T-cell (primary cell): ENCODE data around the gene STXBP6. TPM values are rescaled to one million over a fixed set of nuclear protein-coding genes. Genes with fewer than 3 reads are reported as not detected.

Source experiments
- ATAC-seq, 4 experiments: fragments of 200-7000 bp in 3 of 4; fragments of 150-1000 bp in 1 of 4; cut with Tn5 transposase; replicated peaks in 1 of 4; 1 replicate in 3 of 4; 2 replicates in 1 of 4; pipeline ENCODE4 v1.10.0; 2021; ENCODE audit warnings: moderate library complexity in 3 of 4, mild to moderate bottlenecking in 2 of 4, moderate number of reproducible peaks in 1 of 4
- CTCF ChIA-PET, 2 donors: fragments of 300-600 bp; sonication (Branson Sonifier 250); formaldehyde crosslinking; loops; one replicate each; lab custom pipeline; 2022; ENCODE audit warnings: antibody characterized with exemption in 2 of 2; lab: Charles Lee
- POLR2A ChIA-PET, 2 donors: fragments of 300-600 bp; sonication (Branson Sonifier 250); formaldehyde crosslinking; loops; one replicate each; lab custom pipeline; 2022; ENCODE audit warnings: antibody characterized with exemption in 2 of 2; lab: Charles Lee
- DNase-seq, 35 experiments: peaks; one replicate each; pipeline versions ENCODE4 v3.0.0 to v3.0.0-alpha.2; 2013 to 2023
- H3K27ac ChIP-seq: one replicate; pipeline ENCODE4 v1.5.1; 2013; ENCODE audit warnings: low read length
- H3K27me3 ChIP-seq, 2 experiments: replicated peaks in 1 of 2; 1 replicate in 1 of 2; 2 replicates in 1 of 2; pipeline versions ENCODE4 v1.6.1 to v1.7.0; 2013; ENCODE audit warnings: low read length in 1 of 2, mixed read lengths in 1 of 2; ENCODE audit not compliant: control insufficient read depth in 2 of 2, insufficient read depth in 2 of 2; ENCODE audit errors: extremely low read depth in 1 of 2
- H3K36me3 ChIP-seq, 2 donors: 1 replicate in 1 of 2; 2 replicates in 1 of 2; pipeline versions ENCODE4 v1.6.1 to v1.7.0; 2013; ENCODE audit warnings: low read length in 1 of 2; ENCODE audit not compliant: control insufficient read depth in 2 of 2, insufficient read depth in 1 of 2; ENCODE audit errors: extremely low read depth in 1 of 2
- H3K4me1 ChIP-seq, 2 experiments: 1 replicate in 1 of 2; 2 replicates in 1 of 2; pipeline versions ENCODE4 v1.6.1 to v1.7.0; 2013; ENCODE audit warnings: low read length in 2 of 2, mixed read lengths in 1 of 2; ENCODE audit not compliant: insufficient read depth in 2 of 2, control insufficient read depth in 1 of 2; ENCODE audit errors: extremely low read depth in 1 of 2
- H3K4me3 ChIP-seq, 2 donors: 1 replicate in 1 of 2; 2 replicates in 1 of 2; pipeline versions ENCODE4 v1.5.1 to v1.7.0; 2013; ENCODE audit warnings: mild to moderate bottlenecking in 2 of 2, low read length in 1 of 2, moderate library complexity in 1 of 2; ENCODE audit not compliant: control insufficient read depth in 1 of 2; ENCODE audit errors: extremely low read depth in 1 of 2
- H3K9me3 ChIP-seq: 2 replicates; pipeline ENCODE4 v1.7.0; 2013
- H3K27ac Mint-ChIP-seq, 2 donors: one replicate each; pipeline ENCODE4 v1.8.0; 2020 to 2021; ENCODE audit warnings: mild to moderate bottlenecking in 2 of 2, mixed read lengths in 2 of 2
- H3K27me3 Mint-ChIP-seq, 2 donors: one replicate each; pipeline ENCODE4 v1.8.0; 2021 to 2022; ENCODE audit warnings: mixed read lengths in 2 of 2
- H3K36me3 Mint-ChIP-seq: one replicate; pipeline ENCODE4 v1.8.0; 2021; ENCODE audit warnings: mixed read lengths
- H3K4me1 Mint-ChIP-seq, 3 donors: one replicate each; pipeline ENCODE4 v1.8.0; 2020 to 2022; ENCODE audit warnings: mixed read lengths in 3 of 3, mild to moderate bottlenecking in 1 of 3
- H3K4me3 Mint-ChIP-seq, 3 donors: one replicate each; pipeline ENCODE4 v1.8.0; 2020 to 2022; ENCODE audit warnings: mild to moderate bottlenecking in 3 of 3, mixed read lengths in 3 of 3, moderate library complexity in 3 of 3
- H3K9me3 Mint-ChIP-seq, 3 donors: one replicate each; pipeline ENCODE4 v1.8.0; 2020 to 2022; ENCODE audit warnings: mixed read lengths in 3 of 3
- WGBS: methylation state at CpG from one replicate; pipeline ENCODE4 v1.1.5; 2013; ENCODE audit warnings: missing lambda C conversion rate; ENCODE audit not compliant: insufficient coverage; 5-methylcytosine and 5-hydroxymethylcytosine counted together
- total RNA-seq, 35 experiments: library from RNA in 6 of 35; stranded (reverse) in 6 of 35; fragments of 120-200 nt in 1 of 35; gene quantifications; one replicate each; pipeline versions ENCODE4 v1.2.1 to v1.2.4 and lab custom pipeline; 2013 to 2026

The STXBP6 gene
- total RNA-seq, 5 donors from 2014 or later (not counting 1 experiment from before 2014, with no cell fraction given), result 0.25 TPM; not detected in 4

DNA sequence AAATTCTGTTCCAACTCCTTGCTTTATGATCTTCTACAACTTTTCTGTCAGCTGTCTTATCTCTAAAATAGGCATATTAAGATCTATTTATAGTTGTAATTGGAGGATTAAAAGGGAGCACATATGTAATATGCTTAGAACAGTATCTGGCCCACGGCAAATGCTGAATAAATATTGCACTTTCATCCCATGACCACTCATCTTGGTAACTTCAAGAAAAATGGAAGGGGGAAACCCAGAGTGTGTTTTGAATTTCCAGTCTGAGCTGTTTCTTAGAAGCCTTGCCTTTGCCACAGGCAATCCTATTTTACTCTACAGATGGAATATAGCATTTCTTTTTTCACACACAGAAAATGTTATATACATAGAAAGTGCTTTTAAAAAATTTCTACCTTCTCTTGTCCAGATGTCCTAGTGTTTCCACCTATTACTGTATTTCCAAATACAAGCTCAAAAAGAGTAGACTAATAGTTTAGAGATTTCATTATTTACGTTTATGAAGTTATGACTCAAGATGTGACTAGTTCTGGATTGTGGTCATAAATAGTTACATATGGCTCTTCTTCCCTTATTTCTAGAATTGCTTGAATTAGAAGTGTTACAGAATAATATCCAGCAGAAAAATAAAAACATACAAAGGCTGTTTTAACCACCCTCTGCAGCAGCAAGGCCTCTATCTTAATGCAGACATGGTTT, 6.2 kb upstream of the STXBP6 start:
- H3K9me3 ChIP-seq, result no peaks in the 10 kb centered on the region

DNA sequence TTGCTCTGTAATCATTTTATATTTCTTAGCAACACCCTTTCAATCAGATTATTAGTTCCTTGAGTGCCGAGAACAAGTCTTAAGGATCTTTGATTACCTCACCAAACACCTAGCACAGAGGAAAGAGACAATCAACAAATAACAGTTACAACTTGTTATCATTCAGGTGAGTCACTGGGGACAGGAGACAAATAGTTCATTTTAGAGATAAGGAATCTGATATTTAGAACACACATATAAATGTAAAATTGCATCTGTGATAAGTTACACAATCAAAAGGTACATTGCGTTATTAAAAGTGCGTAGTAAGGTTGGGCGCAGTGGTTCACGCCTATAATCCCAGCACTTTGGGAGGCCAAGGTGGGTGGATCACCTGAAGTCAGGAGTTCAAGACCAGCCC, 5.1 kb upstream of the STXBP6 start:
- Mint-ChIP-seq H3K9me3 (no peaks in the 10 kb centered on the region), H3K36me3 (no peaks in the 10 kb centered on the region), H3K4me3 (no peak overlapping the region), H3K4me1 (peaks cover 5% of the 10 kb centered on the region in 3 donors), H3K27me3 (peaks cover 30 to 42% of the 10 kb centered on the region in 2 donors), H3K27ac (no peak overlapping the region)
- H3K36me3 ChIP-seq, result no peaks in the 10 kb centered on the region
- ChIA-PET POLR2A (no interaction called here), CTCF (interaction anchor here in 1 of 2 donors (0.6 kb wide), 1 partner anchor 176 kb away, joined by 3 read pairs; no protein-coding TSS in a partner anchor)
- no peak overlapping the region for H3K4me3 ChIP-seq
- no CpG with 5 or more reads among the region's 5 CpGs for WGBS
- DNase-seq (no peak), ATAC-seq (no peak)
- no peak overlapping the region for H3K27ac ChIP-seq
- H3K4me1 ChIP-seq, result peaks cover 0 to 4% of the 10 kb centered on the region in 2 experiments
- H3K9me3 ChIP-seq, result no peaks in the 10 kb centered on the region
- peaks cover 9 to 20% of the 10 kb centered on the region in 2 experiments for H3K27me3 ChIP-seq

More for the DNA sequence above, 6.2 kb upstream of the STXBP6 start:
- Histone ChIP-seq H3K36me3 (no peaks in the 10 kb centered on the region), H3K27ac (no peak overlapping the region), H3K4me1 (no peaks in the 10 kb centered on the region), H3K27me3 (peaks cover 9% of the 10 kb centered on the region in 2 experiments), H3K4me3 (no peak overlapping the region)
- POLR2A ChIA-PET, result no interaction called here
- peaks cover 22 to 37% of the 10 kb centered on the region in 2 donors for H3K27me3 Mint-ChIP-seq
- no peak for ATAC-seq
- no CpG with 5 or more reads among the region's 2 CpGs for WGBS
- H3K9me3 Mint-ChIP-seq, result no peaks in the 10 kb centered on the region
- H3K4me1 Mint-ChIP-seq, result no peaks in the 10 kb centered on the region
- no peak overlapping the region for H3K4me3 Mint-ChIP-seq
- H3K27ac Mint-ChIP-seq, result no peak overlapping the region
- CTCF ChIA-PET, result no interaction called here
- no peak for DNase-seq
- no peaks in the 10 kb centered on the region for H3K36me3 Mint-ChIP-seq

DNA sequence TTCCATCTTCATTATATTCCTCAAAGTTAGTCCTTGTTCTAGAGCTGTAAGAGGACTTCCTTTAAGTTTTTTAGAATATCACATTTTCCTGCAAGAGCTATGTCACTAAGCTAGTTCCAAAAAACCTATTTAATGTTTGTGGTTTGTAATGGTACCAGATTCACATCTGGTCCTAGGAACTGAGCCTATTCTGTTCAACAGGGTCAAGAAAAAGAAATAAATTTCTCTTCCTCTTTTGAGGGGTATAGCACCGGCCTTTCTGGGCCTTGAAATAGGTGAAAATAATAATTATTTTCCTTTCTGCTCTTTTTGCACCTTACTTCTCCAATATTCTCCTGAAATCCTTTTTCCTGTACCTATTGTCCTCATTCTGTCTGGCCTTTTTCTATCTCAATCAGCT, 3.6 kb upstream of the STXBP6 start:
- H3K27me3 ChIP-seq, result peaks cover 9 to 30% of the 10 kb centered on the region in 2 experiments
- H3K27ac ChIP-seq, result no peak overlapping the region
- no peak overlapping the region for H3K27ac Mint-ChIP-seq
- peaks cover 9 to 10% (median 10%) of the 10 kb centered on the region in 3 donors for H3K4me1 Mint-ChIP-seq
- H3K36me3 Mint-ChIP-seq, result no peaks in the 10 kb centered on the region
- DNase-seq (no peak), ATAC-seq (no peak)
- H3K27me3 Mint-ChIP-seq, result peaks cover 40 to 48% of the 10 kb centered on the region in 2 donors
- H3K9me3 ChIP-seq, result no peaks in the 10 kb centered on the region
- POLR2A ChIA-PET, result no interaction called here
- no peak overlapping the region for H3K4me3 ChIP-seq
- H3K4me3 Mint-ChIP-seq, result no peak overlapping the region
- no peaks in the 10 kb centered on the region for H3K36me3 ChIP-seq
- no CpG with 5 or more reads among the region's 1 CpG for WGBS
- CTCF ChIA-PET, result no interaction called here
- peaks cover 0 to 10% of the 10 kb centered on the region in 2 experiments for H3K4me1 ChIP-seq
- no peaks in the 10 kb centered on the region for H3K9me3 Mint-ChIP-seq

DNA sequence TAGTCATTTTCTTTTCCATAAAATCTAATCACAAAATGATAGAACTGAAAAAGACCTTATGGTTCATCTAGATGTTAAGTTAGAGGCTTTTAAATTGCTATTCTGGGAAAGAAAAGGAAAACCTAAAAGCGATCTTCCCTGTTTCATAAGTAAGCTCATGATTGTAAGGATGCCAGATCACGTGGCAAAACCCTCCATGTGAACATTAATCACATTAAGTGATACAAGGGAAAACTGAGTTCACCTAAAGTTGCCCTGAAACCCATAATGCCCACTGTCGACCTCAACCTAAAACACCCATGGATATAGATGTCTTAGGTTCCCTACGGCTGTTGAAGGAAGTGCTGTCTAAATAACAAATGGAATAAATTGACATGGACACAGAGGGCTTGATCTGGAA, 3.0 kb upstream of the STXBP6 start:
- H3K9me3 Mint-ChIP-seq, result no peaks in the 10 kb centered on the region
- no peaks in the 10 kb centered on the region for H3K36me3 Mint-ChIP-seq
- Histone ChIP-seq H3K36me3 (no peaks in the 10 kb centered on the region), H3K4me3 (no peak overlapping the region), H3K4me1 (peaks cover 0 to 10% of the 10 kb centered on the region in 2 experiments), H3K27me3 (peaks cover 16 to 34% of the 10 kb centered on the region in 2 experiments), H3K9me3 (no peaks in the 10 kb centered on the region), H3K27ac (no peak overlapping the region)
- ATAC-seq, result no peak
- POLR2A ChIA-PET, result interaction anchor here in 1 of 2 donors (0.7 kb wide), 1 partner anchor 14 kb away, joined by 3 read pairs; no protein-coding TSS in a partner anchor
- no peak overlapping the region for H3K4me3 Mint-ChIP-seq
- H3K4me1 Mint-ChIP-seq, result peaks cover 9 to 15% (median 13%) of the 10 kb centered on the region in 3 donors
- WGBS, result no CpG with 5 or more reads among the region's 4 CpGs
- no peak for DNase-seq
- H3K27me3 Mint-ChIP-seq, result peaks cover 45 to 54% of the 10 kb centered on the region in 2 donors
- CTCF ChIA-PET, result no interaction called here
- no peak overlapping the region for H3K27ac Mint-ChIP-seq

DNA sequence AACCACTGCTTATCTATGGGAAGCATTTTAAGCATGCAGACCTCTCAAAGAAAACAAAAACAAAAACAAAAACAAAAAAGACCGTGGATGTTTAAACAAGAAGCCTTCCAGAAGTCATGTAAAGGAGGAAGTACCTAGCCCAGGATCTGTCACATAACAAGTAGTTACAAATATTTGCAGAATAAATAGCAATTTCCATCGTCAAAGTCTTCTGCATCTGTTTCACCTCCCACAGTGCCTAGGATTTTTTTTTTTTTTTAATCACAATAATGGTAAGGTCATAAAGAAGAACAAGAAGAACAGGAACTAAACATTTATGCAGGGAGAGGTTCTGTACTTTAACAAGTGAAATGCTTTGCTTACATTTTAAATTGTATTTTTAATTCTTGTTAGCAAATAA, 2.4 kb upstream of the STXBP6 start:
- ATAC-seq (no peak), DNase-seq (no peak)
- Mint-ChIP-seq H3K36me3 (no peaks in the 10 kb centered on the region), H3K4me3 (no peak overlapping the region), H3K9me3 (no peaks in the 10 kb centered on the region), H3K27ac (no peak overlapping the region), H3K4me1 (peaks cover 9 to 15% (median 13%) of the 10 kb centered on the region in 3 donors), H3K27me3 (peaks cover 50 to 59% of the 10 kb centered on the region in 2 donors)
- H3K4me1 ChIP-seq, result peaks cover 0 to 10% of the 10 kb centered on the region in 2 experiments
- no peaks in the 10 kb centered on the region for H3K36me3 ChIP-seq
- CTCF ChIA-PET, result no interaction called here
- POLR2A ChIA-PET, result interaction anchor here in 1 of 2 donors (0.7 kb wide), 1 partner anchor 13 kb away, joined by 3 read pairs; no protein-coding TSS in a partner anchor
- H3K27ac ChIP-seq, result no peak overlapping the region
- no peak overlapping the region for H3K4me3 ChIP-seq
- peaks cover 19 to 36% of the 10 kb centered on the region in 2 experiments for H3K27me3 ChIP-seq
- WGBS, result no CpG with 5 or more reads among the region's 2 CpGs
- H3K9me3 ChIP-seq, result no peaks in the 10 kb centered on the region

DNA sequence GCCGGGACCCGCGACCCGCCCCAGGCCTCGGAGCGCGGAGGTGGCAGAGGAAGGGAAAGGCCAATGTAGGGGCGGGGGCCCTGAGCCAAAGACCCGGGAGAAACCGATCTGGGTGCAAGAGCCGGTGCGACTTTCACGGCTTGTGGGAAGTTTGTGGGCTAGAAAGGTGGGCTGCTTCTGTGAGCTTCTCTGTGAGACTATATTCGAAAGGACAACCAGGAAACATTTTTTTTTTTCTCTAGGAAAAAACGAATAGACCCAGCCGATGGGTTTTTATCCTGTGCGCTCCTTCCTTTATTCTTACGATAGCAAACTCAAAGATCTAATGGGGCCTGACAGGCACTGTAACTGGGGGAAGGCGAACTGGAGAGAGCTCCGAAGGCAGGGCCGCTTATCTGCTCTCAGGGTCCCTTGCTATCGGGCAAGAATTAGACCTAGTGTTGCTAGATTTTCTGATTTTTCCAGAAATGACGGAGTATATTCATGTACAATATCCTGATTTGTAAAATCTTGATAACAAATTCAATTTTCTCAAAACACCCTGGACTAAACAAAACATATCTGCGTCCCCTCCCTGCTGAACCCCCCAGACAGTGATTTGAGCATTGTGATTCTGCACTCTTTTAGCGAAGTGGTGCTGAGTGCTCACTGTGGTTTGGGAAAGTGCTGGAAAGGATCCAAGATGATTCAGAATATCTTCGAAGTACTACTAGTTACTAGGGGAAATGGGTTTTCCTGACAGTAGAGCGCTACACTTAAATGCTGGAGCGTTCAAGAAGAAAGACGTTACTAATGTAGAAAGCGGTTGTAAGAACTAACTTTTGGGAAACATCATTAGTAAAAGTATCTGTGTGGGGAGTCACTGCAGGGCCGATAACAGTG, 563 bp upstream of the STXBP6 start:
- peaks cover 9 to 15% (median 13%) of the 10 kb centered on the region in 3 donors for H3K4me1 Mint-ChIP-seq
- ATAC-seq (no peak), DNase-seq (no peak)
- no peaks in the 10 kb centered on the region for H3K9me3 ChIP-seq
- WGBS, result 5% methylated on average over 22 of the region's 31 CpGs
- H3K36me3 ChIP-seq, result no peaks in the 10 kb centered on the region
- peaks cover 23 to 33% of the 10 kb centered on the region in 2 experiments for H3K27me3 ChIP-seq
- no peak overlapping the region for H3K27ac Mint-ChIP-seq
- H3K9me3 Mint-ChIP-seq, result no peaks in the 10 kb centered on the region
- no peaks in the 10 kb centered on the region for H3K36me3 Mint-ChIP-seq
- peak overlapping the region in 1 of 2 donors; percentile 29 for H3K4me3 ChIP-seq
- POLR2A ChIA-PET, result no interaction called here
- H3K27me3 Mint-ChIP-seq, result peaks cover 58 to 67% of the 10 kb centered on the region in 2 donors
- peaks cover 0 to 10% of the 10 kb centered on the region in 2 experiments for H3K4me1 ChIP-seq
- peak overlapping the region; percentile 56 to 68 (median 60) for H3K4me3 Mint-ChIP-seq
- CTCF ChIA-PET, result no interaction called here
- H3K27ac ChIP-seq, result no peak overlapping the region
